Measurements from ENCODE around the gene PCNA.

DNA sequence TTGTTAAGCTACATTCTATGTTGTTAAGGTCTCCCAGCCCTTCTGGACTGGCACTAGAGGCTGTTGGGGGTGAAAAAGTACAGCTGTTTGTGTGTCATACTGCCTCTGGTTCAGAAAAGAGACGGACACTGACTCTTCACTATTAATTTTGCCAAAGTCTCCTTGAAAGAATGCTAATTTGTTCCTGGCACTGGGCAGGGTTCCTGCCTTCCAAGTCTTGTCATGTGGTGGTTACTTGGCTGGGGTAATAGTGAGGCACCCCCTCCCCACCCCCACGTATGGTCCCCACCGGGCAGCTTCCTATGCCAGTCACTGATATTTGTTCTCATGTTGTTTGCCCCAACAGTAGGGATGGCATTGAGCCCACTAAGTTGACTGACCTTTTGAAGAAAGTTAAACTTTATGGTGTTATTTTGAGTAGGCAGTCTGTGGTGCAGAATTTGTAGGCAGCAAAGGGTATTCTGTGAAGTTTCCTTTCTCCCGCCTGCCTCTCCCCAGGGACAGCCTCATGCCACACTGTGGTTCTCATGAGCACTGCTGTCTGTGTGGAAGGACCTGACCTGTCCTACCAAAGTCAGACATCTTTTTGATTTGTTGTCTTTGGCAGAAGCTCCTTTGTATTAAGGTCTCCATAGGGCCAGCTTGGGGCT, 15.7 kb upstream of the PCNA start:
- TF ChIP-seq, protein P1, sequence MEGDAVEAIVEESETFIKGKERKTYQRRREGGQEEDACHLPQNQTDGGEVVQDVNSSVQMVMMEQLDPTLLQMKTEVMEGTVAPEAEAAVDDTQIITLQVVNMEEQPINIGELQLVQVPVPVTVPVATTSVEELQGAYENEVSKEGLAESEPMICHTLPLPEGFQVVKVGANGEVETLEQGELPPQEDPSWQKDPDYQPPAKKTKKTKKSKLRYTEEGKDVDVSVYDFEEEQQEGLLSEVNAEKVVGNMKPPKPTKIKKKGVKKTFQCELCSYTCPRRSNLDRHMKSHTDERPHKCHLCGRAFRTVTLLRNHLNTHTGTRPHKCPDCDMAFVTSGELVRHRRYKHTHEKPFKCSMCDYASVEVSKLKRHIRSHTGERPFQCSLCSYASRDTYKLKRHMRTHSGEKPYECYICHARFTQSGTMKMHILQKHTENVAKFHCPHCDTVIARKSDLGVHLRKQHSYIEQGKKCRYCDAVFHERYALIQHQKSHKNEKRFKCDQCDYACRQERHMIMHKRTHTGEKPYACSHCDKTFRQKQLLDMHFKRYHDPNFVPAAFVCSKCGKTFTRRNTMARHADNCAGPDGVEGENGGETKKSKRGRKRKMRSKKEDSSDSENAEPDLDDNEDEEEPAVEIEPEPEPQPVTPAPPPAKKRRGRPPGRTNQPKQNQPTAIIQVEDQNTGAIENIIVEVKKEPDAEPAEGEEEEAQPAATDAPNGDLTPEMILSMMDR (IDR thresholded peaks at IDR 0.05), result no peak
- no peak for TF ChIP-seq POLR2AphosphoS5 (IDR thresholded peaks at IDR 0.05)
